ENCODE measurements around the gene FOXN4.

FOXN4 gene

DNA sequence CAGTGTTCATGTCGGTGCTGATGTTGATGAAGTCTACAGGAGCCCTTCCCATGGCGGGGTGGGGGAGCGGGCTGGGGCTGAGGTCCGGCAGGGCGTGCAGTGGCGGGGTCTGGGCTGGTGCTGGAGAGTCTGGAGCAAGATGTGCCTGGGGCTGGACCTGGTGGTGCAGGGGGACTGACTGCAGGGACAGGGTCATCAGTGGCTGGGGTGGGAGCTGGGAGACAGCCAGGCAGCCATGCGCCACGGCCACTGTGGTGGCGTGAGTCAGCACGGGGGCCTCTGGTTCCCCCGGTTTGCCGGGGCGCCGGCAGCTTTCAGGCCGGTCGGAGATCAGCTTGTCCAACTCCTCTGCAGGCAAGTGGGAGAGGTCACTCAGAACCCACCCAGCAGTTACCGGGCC lies 27.6 kb downstream of the FOXN4 start:
- no peak for DNase-seq

DNA sequence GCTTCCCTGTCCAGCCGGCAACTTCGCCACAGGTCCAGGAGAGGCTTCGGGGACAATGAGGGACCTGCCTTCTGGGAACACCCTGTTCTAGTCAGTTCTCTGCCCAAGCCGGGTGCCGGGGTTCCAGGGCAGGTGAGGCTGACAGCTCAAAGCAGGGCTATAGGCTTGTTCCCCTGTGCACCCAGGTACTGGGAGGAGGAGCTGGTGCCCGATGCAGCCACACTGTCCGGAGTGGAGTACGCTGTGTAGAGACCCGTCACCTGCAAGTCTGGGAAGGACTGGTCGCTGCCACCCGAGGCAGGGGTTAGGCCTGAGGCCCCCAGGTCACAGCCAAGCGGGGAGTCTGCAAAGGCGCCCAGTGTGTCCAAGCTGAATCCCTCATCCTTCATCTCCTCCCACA lies 29.6 kb downstream of the FOXN4 start:
- no peak for DNase-seq

DNA sequence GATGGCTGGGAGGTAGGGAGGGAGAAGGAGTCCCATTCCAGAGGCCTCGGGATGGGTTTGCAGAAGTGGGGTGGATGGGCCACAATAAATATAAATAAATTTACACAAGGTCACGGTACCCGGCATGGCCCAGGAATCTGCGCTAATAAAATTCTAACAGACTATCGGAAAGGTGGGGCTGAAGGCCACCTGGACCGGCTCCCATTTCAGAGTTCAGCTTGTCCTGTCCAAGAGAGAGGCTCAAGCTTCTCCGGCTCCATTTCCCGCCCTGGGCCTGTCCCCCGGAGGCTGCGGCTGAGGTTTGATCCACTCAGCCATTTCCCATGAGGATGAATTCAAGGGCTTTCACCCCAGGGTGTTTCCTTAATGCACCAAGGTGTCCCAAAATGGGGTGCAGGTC lies 30.2 kb downstream of the FOXN4 start:
- no peak for DNase-seq

DNA sequence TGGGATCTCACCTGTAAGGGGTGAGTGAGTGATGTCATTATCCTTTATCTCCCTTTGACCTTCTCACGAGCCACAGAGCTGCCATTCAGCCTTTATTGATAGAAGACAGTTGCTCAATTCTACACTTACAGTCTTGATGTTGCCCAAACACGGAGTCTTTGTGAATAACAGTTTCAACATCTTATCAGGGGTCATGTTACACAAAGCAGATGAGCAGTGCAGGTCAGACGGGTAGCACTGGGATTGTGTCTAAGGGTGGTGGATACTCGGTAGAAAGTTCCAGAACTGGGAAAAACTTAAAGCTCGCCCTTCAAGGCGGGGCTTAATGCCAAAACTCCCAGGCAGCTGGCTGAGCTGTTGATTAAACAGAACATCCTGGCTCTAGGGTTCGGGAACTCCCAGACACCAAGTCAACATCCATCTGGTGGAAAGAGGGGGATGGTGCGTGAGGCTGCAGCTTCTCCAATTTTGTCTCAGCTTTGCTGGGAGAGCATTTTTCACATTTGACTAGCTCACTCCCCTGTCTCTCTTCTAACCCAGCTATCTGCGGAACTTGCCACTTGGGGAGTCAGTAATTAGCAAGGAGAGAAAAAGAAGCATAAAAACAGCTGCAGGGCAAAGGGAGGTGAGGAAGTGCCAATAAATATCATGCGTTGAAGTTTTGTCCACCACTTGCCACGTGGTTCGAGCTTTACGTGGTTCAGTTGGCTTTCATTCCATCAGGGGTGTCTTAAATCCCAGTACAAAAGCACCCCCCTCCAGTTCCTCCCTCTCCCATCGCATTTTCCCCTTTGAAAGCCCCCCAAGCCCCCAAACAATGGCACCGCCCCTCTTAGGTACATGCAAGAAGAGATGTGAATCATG lies 31.0 kb downstream of the FOXN4 start:
- DNase-seq = no peak

DNA sequence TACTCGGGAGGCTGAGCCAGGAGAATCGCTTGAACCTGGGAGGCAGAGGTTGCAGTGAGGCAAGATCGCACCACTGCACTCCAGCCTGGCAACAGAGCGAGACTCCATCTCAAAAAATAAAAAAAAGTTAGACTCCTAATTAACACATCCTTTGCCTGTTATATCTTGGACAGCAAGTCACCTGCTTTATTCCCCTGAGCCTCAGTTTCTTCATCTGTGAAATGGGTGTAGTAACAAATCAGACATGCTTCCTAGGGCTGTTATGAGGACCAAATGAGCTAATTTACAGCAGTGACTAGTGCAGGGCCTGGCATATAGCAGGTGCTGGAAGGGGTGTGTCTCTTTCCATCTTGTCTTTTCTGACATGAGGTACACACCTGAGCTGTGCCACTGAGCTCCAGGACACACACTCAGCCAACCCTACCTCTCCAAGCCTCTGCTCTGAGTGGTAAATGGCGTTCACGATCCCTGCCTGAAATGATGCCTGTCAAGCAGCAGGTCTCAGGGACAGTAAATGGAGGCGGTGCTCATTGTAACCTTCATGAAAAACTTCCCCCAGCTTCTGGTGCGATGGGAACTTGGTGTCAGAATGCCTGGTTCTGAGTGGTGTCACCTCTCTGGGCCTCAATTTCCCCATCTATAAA lies 31.7 kb downstream of the FOXN4 start:
- DNase-seq = no peak

DNA sequence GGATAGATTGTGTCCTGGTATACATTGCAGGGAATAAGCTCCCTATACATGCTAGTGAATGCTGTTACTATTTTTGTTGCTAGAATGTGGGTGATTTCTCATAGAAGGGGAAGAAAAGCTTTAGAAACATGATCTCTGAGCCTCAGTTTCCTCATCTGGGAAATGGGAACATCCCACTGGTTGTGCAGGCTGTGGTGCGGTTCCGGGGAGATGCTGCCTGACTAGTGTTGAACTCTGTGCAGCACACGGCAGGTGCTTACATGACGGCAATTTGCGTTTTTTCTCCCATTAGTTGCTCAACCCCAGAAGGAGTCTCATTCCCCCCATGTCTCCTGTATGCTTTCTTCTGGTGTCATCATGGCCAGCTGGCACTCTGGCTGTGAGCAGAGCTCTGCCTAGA lies 32.9 kb downstream of the FOXN4 start:
- no peak for DNase-seq

DNA sequence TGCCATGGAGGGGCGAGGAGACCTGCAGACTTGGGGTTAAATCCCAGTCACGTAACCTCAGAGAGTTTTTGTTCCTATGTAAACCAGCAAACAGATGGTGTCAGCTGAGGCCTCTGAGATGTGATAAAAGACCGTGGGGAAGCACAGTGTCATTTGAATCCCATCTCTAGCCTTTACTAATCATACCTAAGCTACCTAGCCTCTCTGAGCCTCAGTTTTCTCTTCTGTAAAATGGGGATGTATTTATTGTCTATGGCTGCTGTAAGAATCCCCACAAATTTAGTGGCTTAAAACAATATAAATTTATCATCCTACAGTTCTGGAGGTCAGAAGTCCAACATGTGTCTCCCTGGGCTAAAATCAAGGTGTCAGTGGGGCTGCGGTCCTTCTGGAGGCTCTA lies 33.9 kb downstream of the FOXN4 start:
- DNase-seq = no peak

DNA sequence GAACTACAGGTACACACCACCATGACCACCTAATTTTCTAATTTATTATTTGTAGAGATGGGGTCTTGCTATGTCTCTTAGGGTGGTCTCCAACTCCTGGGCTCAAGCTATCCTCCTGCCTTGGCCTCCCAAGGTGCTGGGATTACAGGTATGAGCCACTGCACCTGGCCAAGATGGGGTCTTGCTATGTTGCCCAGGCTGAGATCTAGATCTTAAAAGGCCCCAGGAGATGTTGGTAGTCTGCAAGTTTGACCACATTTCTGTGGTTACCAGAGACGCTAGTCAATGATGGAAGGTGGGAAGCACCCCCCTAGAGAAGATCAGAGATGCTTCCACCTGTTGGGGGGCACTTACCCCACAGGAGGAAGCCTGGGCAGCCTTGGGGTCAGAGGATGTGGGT lies 34.7 kb downstream of the FOXN4 start:
- no peak for DNase-seq

DNA sequence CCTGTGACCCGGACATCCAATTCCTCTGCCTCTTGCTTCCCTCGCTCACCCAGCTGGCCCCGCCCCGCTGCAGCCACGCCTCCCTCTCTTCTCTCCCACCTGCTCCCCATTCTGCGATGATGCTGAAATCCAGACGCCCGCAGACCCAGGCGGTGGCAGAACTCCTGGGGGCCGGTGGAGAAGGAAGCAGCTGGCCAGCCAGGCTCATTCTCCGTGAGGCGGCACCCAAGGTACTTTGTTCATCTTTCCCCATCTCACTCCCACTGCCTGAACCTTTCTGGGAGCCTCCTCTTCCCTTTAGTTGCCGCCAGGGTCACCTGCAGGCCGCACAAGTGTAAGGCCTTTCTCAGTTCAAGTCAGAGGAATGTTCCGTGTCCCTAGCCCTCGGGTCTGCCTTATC lies 35.7 kb downstream of the FOXN4 start:
- DNase-seq = no peak

DNA sequence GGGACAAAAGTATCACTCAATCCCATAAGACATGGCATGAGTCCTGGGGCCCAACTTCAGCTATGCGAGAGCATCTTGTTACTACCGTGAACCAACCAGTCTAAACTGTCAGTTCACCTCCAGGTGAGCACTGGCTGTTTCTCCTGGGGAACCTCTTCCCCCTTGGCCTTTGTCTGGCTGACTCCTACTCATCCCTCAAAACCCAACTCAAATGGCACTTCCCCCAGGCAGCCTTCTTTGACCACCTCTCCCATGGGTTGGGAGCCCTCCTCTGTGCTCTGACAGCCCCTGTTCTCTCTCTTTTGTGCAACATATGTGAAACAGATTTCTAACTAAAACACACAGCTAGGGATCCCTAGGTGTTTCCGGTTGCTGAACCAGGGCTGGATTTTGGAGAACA lies 37.7 kb downstream of the FOXN4 start:
- DNase-seq = no peak

DNA sequence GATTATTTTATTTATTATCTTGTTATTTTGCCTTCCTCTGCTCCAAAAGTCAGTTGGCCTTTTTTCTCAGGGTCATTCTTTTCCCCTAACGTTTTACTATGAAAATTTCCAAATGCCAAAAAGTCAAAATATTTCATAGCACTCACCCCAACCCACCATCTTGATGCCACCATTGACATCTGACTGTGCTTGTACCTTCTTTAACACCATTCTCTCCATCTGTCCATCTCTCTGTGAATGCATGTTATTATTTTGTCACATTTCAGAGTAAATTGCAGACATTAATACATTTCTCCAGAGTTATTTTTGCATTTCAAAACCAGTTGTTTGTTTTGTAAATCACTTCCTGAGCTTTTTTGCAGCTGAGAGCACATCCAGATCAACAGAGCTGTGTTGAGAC lies 38.6 kb downstream of the FOXN4 start:
- DNase-seq = no peak

DNA sequence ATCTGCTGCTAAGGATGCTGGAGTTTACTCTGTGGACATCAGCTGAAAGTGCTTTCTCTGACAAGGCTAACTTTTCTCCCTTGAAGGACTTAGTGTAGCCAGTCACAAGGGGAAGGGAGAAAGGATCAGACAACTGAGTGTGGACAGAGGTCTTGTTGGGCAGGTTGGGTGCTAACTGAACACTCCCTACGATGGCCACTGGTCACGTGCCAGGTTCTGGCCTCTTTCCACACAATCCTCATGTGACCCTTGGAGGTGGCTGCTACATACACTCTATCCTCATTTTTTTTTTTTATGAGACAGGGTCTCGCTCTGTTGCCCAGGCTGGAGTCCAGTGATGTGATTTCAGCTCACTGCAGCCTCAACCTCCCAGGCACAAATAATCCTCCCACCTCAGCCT lies 39.7 kb downstream of the FOXN4 start:
- DNase-seq = no peak

DNA sequence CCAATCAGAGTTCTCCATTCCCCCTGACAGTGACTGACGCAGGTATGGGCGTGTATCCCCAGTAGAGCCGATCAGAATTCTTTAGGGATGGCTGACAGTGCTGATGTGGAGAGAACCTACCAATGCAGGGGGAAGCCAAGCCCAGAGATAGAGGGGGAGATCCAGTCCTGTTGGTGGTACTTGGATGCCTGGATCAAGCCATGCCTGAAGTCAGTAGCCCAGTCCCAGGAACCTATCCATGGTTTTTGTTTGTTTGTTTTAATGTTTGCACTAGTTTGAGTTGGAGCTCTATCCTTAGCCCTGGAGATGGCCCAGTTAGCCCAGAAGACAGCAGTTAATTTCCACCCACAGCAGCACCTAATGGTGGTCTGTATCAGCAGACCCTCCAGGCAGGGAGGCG lies 40.2 kb downstream of the FOXN4 start:
- no peak for DNase-seq

DNA sequence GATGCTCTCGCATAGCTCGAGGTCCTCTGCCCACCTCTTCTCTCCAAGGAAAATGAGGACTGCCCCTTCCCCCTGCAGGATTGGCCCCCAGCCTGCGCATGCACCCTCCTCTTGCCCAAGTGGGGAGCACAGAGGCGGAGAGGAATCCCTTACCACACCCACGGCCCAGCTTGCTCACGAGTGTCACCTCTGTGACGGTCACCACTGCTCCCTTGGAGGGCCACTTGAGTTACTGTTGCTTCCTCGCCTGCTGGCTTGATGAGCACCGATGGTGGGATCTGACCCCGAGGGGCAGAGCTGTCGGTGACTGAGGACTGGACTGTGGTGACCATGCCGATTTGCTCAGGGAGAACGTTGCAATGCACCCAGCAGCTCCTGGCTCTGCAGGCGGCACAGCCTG lies 41.7 kb downstream of the FOXN4 start:
- no peak for DNase-seq

DNA sequence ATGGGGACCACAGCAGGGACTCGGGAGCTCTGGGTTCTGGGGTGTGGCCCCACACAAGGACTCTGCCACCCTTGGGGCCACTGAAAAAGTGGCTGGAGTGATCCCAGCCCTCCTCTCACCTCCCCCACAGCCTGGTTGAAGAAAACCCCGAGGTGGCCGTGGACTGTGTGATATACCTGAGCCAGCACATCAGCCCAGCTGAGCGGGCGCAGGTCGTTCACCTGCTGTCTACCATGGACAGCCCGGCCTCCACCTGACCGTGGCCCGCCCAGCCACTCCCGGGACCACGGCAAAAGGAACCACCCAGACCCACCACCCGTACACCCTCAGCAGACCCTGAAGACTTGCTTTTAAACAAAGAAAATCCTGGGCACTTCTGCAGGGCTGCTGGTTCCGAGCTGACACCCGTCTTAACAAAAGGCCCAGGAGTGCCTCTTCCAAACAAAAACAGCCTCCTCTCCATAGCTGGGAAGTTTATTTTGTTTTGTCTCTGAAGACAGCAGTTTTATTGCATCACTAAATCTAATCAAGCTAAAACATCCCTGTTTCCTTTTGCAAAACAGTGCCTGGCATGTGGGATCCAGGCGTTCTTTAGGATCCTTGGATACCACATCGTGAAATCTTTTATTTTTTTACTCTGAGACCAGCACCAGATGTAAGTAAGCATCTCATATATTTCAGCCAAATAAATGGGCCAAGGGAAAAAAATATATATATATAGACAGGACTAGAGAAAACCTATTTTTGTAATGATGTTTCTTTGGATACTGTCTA lies 42.8 kb downstream of the FOXN4 start:
- peak in 1 of 51 donors; percentile 1 for DNase-seq

DNA sequence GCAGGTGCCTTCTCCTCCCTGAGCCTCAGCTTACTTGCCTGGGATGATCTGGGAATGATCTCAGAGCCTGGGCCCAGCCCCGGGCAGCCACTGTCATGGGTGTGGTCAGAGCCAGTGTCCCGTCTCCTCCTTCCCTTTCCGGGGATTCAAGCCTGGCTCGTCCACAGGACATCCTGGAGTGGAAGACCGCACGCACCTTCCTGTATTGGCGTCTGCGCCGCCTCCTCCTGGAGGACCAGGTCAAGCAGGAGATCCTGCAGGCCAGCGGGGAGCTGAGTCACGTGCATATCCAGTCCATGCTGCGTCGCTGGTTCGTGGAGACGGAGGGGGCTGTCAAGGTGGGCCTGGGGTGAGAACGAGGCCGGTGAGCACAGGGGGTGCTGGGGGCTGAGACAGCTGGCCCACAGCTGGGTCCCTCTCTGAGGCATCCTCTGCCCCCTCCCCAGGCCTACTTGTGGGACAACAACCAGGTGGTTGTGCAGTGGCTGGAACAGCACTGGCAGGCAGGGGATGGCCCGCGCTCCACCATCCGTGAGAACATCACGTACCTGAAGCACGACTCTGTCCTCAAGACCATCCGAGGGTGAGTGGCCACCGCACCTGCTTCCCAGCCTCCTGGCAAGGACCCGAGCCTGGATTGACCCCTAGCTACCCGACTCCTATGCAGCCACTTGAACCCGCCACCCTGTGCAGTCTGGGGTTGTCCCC lies 44.0 kb downstream of the FOXN4 start:
- DNase-seq = no peak

DNA sequence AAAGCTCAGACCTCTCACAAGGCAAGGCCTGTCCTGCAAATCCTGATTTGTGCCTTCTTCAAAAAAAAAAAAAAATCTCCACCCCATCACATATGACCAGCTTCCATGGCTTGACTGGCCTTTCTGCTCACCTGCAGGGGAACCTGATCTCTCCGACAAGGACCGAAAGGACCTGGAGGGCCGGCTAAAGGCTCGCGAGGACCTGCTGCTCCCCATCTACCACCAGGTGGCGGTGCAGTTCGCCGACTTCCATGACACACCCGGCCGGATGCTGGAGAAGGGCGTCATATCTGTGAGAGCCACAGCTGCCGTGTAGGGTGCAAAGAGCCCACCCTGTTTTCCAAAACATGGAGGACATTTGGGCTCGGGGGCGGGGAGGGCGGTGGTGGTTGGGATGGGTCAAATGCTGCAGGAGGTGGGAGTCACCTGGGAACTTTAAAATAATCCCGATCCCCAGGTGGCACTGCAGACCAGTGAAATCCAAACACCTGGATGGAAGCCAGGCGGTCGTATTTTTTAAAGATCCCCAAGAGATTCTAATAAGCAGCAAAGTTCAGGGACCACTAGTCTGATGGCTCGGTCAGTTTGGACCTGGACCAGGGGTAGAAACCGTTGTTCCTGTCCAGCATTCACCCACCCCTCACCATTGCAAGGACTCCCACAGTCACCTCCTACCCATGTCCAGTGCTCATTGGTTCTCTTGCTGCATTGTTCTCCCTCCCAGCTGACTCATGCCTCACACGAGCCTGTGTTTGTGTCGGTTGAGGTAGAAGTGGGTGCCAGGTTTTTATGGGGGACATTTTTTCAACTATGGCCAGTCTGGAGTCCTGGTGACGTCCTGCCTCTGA lies 44.8 kb downstream of the FOXN4 start:
- DNase-seq = peak in 46 of 51 donors; percentile 1 to 80 (median 28)

DNA sequence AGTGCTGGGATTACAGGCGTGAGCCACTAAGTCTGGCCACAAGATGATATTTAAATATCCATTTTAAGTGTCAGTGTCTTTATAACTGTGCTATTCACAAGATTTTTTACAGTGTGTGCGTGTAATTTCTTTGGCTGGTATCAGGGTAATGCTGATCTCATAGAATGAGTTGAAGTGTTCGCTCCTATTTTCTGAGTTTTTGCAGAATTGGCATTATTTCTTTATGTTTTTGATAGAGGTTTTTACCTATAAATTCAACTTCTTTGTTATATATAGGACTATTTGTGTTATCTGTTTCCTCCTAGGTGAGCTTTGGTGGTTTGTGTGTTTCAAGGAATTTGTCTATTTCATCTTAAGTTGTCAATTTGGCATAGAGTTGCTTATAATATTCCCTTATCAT lies 45.6 kb downstream of the FOXN4 start:
- DNase-seq = no peak

DNA sequence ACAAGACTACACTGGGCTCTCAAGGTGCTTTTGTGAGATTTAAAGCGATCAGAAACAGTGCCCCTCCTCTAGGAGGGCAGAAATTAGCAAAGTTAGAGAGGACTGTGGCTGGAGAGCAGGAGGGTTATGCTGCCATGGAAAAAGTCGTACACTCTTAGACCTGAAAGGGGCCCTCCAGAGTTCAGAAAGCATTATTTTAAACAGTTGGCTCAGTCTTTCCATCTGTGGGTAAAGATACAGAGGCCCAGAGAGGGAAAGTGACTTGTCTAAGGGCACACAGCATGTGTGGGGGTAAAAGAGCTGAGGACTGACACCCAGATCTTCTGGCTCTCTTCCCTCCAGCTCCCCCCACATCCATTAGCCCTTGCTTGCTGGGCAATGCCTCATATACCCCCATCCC lies 47.1 kb downstream of the FOXN4 start:
- DNase-seq = no peak

DNA sequence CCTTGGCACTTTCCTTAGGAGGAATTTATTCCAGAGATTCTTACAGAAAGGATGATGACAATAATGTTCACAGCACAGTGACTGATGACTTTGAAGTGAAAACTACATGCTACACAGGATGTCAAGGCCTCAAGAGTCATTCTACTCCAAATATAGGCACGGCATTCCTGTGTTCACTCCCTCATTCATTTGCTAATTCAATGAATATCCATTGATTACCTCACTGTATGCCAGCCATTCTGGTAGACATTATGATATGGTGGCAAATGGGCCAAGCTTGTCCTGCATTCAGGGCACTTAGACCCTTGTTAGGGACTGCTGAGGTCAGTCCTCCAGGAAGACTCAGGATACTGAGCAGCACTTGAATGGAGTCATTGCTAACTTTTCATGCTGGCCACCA lies 48.0 kb downstream of the FOXN4 start:
- DNase-seq = no peak

DNA sequence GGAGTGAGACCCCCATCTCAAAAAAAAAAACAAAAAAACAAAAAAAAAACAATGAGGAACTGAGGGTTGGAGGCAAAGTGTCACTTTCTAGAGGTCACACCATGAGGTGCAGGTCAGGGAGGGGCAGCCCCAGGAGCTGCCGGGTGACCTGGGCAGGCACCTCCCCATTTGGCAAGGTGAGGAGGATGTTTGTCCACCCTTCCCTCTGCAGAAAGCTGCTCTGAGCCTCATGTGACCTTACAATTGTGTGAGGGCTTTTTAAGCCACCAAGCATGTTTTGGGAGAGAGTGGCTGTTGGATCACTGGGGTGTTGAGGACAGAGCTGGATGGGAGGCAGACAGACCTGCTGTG lies 49.6 kb downstream of the FOXN4 start:
- no peak for DNase-seq

All from hypothalamus (tissue), 51 donors.